PC-3 (cell line): Measurements from ENCODE around the gene PEX11B. TPM values are rescaled to one million over a fixed set of nuclear protein-coding genes. Genes with fewer than 3 reads are reported as not detected.

ENCODE experiments used
- ATAC-seq: fragments of 200-7000 bp; cut with Tn5 transposase; 2 replicates; pipeline ENCODE4 v1.9.1; 2020; ENCODE audit warnings: mild to moderate bottlenecking, moderate library complexity
- BruUV-seq: library from RNA; stranded (reverse); fragments of 400-500 nt; replicated peaks from 2 replicates; lab custom pipeline; 2021; lab: Mats Ljungman, UMichigan
- CTCF ChIA-PET: fragments of 300-600 bp; sonication (Branson Sonifier 250); formaldehyde crosslinking; loops from one replicate; lab custom pipeline; 2022; ENCODE audit warnings: antibody characterized with exemption; lab: Charles Lee
- POLR2A ChIA-PET: fragments of 300-600 bp; sonication (Branson Sonifier 250); formaldehyde crosslinking; loops from one replicate; lab custom pipeline; 2022; ENCODE audit warnings: antibody characterized with exemption; ENCODE audit not compliant: unreplicated experiment; lab: Charles Lee
- DNase-seq: peaks from one replicate; pipeline ENCODE4 v3.0.0-alpha.2; 2015
- H2AFZ ChIP-seq: fragments of 300-600 bp; sonication (generic); 2 replicates; pipeline ENCODE4 v1.6.0; 2016; ENCODE audit warnings: antibody characterized with exemption, low read length
- H3F3A ChIP-seq: fragments of 300-600 bp; sonication (generic); one replicate; pipeline ENCODE4 v1.6.0; 2017; ENCODE audit warnings: antibody characterized with exemption, low read length, control low read depth, mild to moderate bottlenecking; ENCODE audit not compliant: unreplicated experiment
- H3K27ac ChIP-seq: fragments of 300-600 bp; sonication (generic); 2 replicates; pipeline ENCODE4 v1.5.1; 2016; ENCODE audit warnings: mild to moderate bottlenecking, low read length
- H3K27me3 ChIP-seq: fragments of 300-600 bp; sonication (generic); 2 replicates; pipeline ENCODE4 v1.6.1; 2016; ENCODE audit warnings: low read length, mixed read lengths
- H3K36me3 ChIP-seq: fragments of 300-600 bp; sonication (generic); 2 replicates; pipeline ENCODE4 v1.6.1; 2016; ENCODE audit warnings: low read depth, mixed run types, low read length, mixed read lengths
- H3K4me1 ChIP-seq: fragments of 300-600 bp; sonication (generic); 2 replicates; pipeline ENCODE4 v1.5.1; 2016; ENCODE audit warnings: low read length; ENCODE audit not compliant: insufficient read depth
- H3K4me2 ChIP-seq: fragments of 300-600 bp; sonication (generic); 2 replicates; pipeline ENCODE4 v1.6.0; 2016; ENCODE audit warnings: low read length
- H3K4me3 ChIP-seq: fragments of 300-600 bp; sonication (generic); 2 replicates; pipeline ENCODE4 v1.5.1; 2016; ENCODE audit warnings: mild to moderate bottlenecking, low read length, mixed read lengths
- H3K79me2 ChIP-seq: fragments of 300-600 bp; sonication (generic); 2 replicates; pipeline ENCODE4 v1.6.1; 2017; ENCODE audit warnings: low read length, mixed read lengths
- H3K9ac ChIP-seq: fragments of 300-600 bp; sonication (generic); 2 replicates; pipeline ENCODE4 v1.6.0; 2016; ENCODE audit warnings: mild to moderate bottlenecking, low read length
- H3K9me2 ChIP-seq: fragments of 300-600 bp; sonication (generic); replicated peaks from 2 replicates; pipeline ENCODE4 v1.6.1; 2016; ENCODE audit warnings: mixed run types, low read length, mixed read lengths
- H3K9me3 ChIP-seq: fragments of 300-600 bp; sonication (generic); 2 replicates; pipeline ENCODE4 v1.6.1; 2016; ENCODE audit warnings: low read length, mixed read lengths
- H4K20me1 ChIP-seq: fragments of 300-600 bp; sonication (generic); 2 replicates; pipeline ENCODE4 v1.6.1; 2016; ENCODE audit warnings: low read length, mixed read lengths
- CTCF ChIP-seq: fragments of 300-600 bp; sonication (generic); conservative IDR thresholded peaks from 2 replicates; pipeline ENCODE4 v1.5.1; 2017; ENCODE audit warnings: antibody characterized with exemption, low read depth, mild to moderate bottlenecking, low read length
- EZH2 ChIP-seq: fragments of 300-600 bp; sonication (generic); IDR thresholded peaks from one replicate; pipeline ENCODE4 v1.6.1; 2017; ENCODE audit warnings: antibody characterized with exemption, mild to moderate bottlenecking, low read length; ENCODE audit not compliant: unreplicated experiment
- EZH2phosphoT487 ChIP-seq: fragments of 300-600 bp; sonication (generic); IDR thresholded peaks from 2 replicates; pipeline ENCODE4 v1.6.1; 2018; ENCODE audit warnings: mild to moderate bottlenecking, antibody characterized with exemption, low read length, borderline replicate concordance
- intact Hi-C: fragments of 100-400 bp; cut with micrococcal nuclease; formaldehyde crosslinking; loops from 2 replicates; pipeline ENCODE4 v1.9.0; 2023
- total RNA-seq: library from RNA; depleted of rRNA; stranded (reverse); fragments of >200 nt; gene quantifications from 2 replicates; pipeline ENCODE4 v1.2.3, GENCODE V29; 2014

Gene PEX11B
- total RNA-seq, 1 experiment from 2014 or later, result 27.4 TPM

GRCh38 chr1:145956361-145956760 lies 37.8 kb upstream of the PEX11B start:
- H3K36me3 ChIP-seq, result no peaks in the 10 kb centered on the region
- H3K27ac ChIP-seq, result no peak overlapping the region
- ChIA-PET POLR2A (no interaction called here), CTCF (no interaction called here)
- no peaks in the 10 kb centered on the region for H3K27me3 ChIP-seq
- TF ChIP-seq EZH2 (no peak), EZH2phosphoT487 (no peak), CTCF (no peak)
- BruUV-seq, result no TSS peak
- intact Hi-C loops, result loop anchor here (2.0 to 5.0 kb wide), 2 partner anchors 39 to 98 kb away; partner anchors contain the start of genes PEX11B and PIAS3
- H3K79me2 ChIP-seq, result peaks cover 24% of the 10 kb centered on the region
- H3K4me2 ChIP-seq, result peak overlapping the region; percentile 84
- H4K20me1 ChIP-seq, result no peaks in the 10 kb centered on the region
- H3K9ac ChIP-seq, result peak overlapping the region; percentile 50
- ATAC-seq (no peak), DNase-seq (no peak)
- no peaks in the 10 kb centered on the region for H3K9me2 ChIP-seq
- no peaks in the 10 kb centered on the region for H3F3A ChIP-seq
- H3K4me1 ChIP-seq, result peaks cover 33% of the 10 kb centered on the region
- H3K4me3 ChIP-seq, result peak overlapping the region; percentile 76
- H3K9me3 ChIP-seq, result no peaks in the 10 kb centered on the region
- H2AFZ ChIP-seq, result peak overlapping the region; percentile 83; the same call in 1 of the 2 replicates

- Histone ChIP-seq H3K4me2 (peak overlapping the region; percentile 84), H3K9me3 (no peaks in the 10 kb centered on the region), H3K4me1 (peaks cover 25% of the 10 kb centered on the region), H3K36me3 (no peaks in the 10 kb centered on the region), H3K27ac (no peak overlapping the region), H3K9ac (no peak overlapping the region), H2AFZ (no peak overlapping the region), H3K79me2 (peaks cover 24% of the 10 kb centered on the region), H3K4me3 (no peak overlapping the region), H4K20me1 (no peaks in the 10 kb centered on the region), H3K27me3 (no peaks in the 10 kb centered on the region), H3F3A (no peaks in the 10 kb centered on the region), H3K9me2 (no peaks in the 10 kb centered on the region)
- TF ChIP-seq EZH2phosphoT487 (no peak), CTCF (no peak), EZH2 (no peak)
- no peak for DNase-seq
- intact Hi-C loops, result loop anchor here (5.0 kb wide), 1 partner anchor 38 kb away; the partner anchor contains the start of gene PEX11B
- POLR2A ChIA-PET, result interaction anchor here (0.8 kb wide), 1 partner anchor 96 kb away, joined by 3 read pairs; no protein-coding TSS in a partner anchor
- CTCF ChIA-PET, result no interaction called here
- no peak for ATAC-seq
- no TSS peak for BruUV-seq
Observed at GRCh38 chr1:145955436-145955835, 36.9 kb upstream of the PEX11B start.

GRCh38 chr1:145953861-145954260 lies 35.3 kb upstream of the PEX11B start:
- Histone ChIP-seq H3K4me2 (no peak overlapping the region), H3K79me2 (peaks cover 24% of the 10 kb centered on the region), H2AFZ (no peak overlapping the region), H3K27me3 (no peaks in the 10 kb centered on the region), H3K27ac (no peak overlapping the region), H3F3A (no peaks in the 10 kb centered on the region), H3K36me3 (no peaks in the 10 kb centered on the region), H3K9me2 (no peaks in the 10 kb centered on the region), H3K9ac (no peak overlapping the region), H3K4me3 (no peak overlapping the region), H3K4me1 (peaks cover 25% of the 10 kb centered on the region), H4K20me1 (no peaks in the 10 kb centered on the region), H3K9me3 (no peaks in the 10 kb centered on the region)
- ChIA-PET CTCF (interaction anchor here (0.6 kb wide), 1 partner anchor 11 kb away, joined by 3 read pairs; the partner anchor contains the start of genes ANKRD34A and POLR3GL), POLR2A (no interaction called here)
- DNase-seq (no peak), ATAC-seq (no peak)
- no peak for TF ChIP-seq CTCF
- TF ChIP-seq EZH2, result no peak
- TF ChIP-seq EZH2phosphoT487, result no peak
- BruUV-seq, result no TSS peak
- intact Hi-C loops, result no loop called here
